GM12801 (cell line): Measurements from ENCODE around the gene ARHGEF26.

ENCODE experiments used
- CTCF ChIP-seq: IDR thresholded peaks from one replicate; pipeline ENCODE4 v1.5.1; 2011; ENCODE audit warnings: control low read depth; ENCODE audit not compliant: insufficient read length; ENCODE audit errors: extremely low read depth

The ARHGEF26 gene

DNA sequence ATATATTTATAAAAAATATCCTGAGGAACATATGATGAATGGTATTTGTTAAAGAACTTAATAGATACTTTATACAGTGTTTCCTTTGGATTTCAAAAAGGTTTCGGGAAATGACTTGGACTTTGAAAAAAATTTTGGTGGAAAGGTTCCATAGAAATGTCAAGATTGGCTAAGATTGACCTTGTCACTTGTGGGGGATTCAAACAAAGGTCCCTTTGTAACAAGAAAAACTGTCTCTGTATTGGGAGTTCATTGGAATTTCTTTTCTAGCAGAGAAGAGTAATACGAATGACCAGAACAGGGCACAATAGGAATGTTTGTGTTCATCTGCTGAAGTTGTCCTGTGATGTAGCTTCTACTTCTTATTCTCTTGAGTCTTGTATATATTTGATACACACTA, 43.2 kb downstream of the ARHGEF26 start:
- TF ChIP-seq CTCF, result no peak

- TF ChIP-seq CTCF, result no peak
Measured at GRCh38 chr3:154168998-154169795, 48.0 kb downstream of the ARHGEF26 start.

DNA sequence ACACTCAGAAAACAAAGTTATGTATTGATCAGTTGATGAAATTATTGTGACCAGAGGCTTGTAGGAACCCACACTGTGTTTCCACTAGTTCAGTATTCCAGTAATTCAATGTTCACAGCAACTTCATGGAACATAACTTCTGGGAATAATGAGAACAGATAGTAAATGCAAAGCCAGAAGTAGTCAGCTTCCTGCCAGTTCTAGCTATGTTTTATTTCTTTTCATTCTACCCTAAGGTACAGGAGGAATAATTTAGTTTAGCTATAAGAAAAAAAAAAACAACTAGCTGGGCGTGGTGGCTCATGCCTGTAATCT, 48.6 kb downstream of the ARHGEF26 start:
- TF ChIP-seq CTCF, result no peak

DNA sequence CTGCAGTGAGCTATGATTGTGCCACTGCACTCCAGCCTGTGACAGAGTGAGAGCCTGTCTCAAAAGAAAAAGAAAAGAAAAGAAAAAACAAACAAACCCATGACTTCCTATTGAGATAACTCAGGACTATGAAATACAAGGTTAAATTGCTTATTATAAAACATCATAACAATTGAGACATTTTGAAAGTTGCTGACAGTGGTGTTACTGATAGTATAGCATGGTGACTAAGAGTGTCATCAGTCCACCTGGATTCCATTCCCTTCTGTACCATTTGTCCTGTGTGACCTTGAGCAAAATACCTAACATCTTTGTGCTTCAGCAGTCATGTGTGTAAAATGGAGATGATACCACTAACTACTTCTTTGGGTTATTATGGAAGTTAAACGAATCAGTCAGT, 49.1 kb downstream of the ARHGEF26 start:
- TF ChIP-seq CTCF, result no peak

DNA sequence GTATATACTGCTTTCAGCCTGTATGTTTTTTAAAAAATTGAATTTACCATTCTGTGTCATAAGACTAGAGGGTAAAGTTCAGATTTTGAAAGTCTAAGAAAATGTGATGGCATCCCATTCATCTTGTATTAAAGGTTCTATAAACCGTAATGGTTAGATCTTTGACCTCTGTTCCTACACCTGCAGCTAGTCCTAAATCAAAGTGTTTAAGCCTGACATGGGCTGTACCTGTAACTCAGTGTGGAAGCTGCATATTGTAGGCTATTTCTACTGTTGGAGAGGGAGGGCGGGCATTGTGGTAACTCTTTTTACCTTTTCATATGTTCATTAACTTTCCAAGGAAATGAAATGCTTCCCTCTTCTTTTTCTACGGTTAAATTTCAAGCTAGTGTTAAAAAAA, 53.9 kb downstream of the ARHGEF26 start:
- no peak for TF ChIP-seq CTCF

DNA sequence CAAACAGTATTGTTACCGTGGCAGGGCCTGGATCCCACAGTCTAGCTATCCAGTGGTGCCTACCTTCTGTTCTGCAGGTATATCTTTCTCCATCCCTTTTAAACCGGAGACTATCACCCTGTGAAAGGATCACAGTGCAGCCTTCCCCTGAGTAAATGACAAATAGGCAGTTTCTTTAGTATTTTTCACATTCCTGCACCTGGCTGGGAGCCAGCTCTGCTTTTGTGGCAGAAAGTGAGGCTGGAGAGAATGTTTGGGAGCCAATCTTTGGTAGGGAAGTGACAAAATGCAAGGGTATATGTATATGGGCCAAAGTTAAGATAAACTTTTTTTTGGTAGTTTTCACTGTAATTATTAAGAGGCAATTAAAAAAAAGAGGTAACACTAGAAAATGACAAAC, 54.8 kb downstream of the ARHGEF26 start:
- no peak for TF ChIP-seq CTCF

GRCh38 chr3:154177406-154177805, 56.2 kb downstream of the ARHGEF26 start:
- no peak for TF ChIP-seq CTCF
